Measurements from ENCODE around the gene LSP1. TPM values are rescaled to one million over a fixed set of nuclear protein-coding genes. Genes with fewer than 3 reads are reported as not detected.

The LSP1 gene
- total RNA-seq, 3 donors from 2014 or later: 21.4 to 36.0 (median 23.6) TPM

- Histone ChIP-seq H3K27me3 (no peaks in the 10 kb centered on the region), H3K27ac (no peak overlapping the region), H3K36me3 (no peaks in the 10 kb centered on the region), H3K4me3 (no peak overlapping the region), H3K9me3 (no peaks in the 10 kb centered on the region), H3K4me1 (no peaks in the 10 kb centered on the region)
- TF ChIP-seq CTCF (IDR thresholded peaks at IDR 0.05) (no peak), POLR2A (IDR thresholded peaks at IDR 0.05) (no peak), POLR2AphosphoS5 (IDR thresholded peaks at IDR 0.05) (no peak)
- intact Hi-C loops (cut with DNase I; ENCODE audit: low total_unique reads): no loop called here
- no peak for DNase-seq (ENCODE audit: low spot score in 2 of 2)
These were observed 2.3 kb downstream of the LSP1 start for GRCh38 chr11:1854949-1855885.

GRCh38 chr11:1855886-1856265 is 3.0 kb downstream of the LSP1 start:
- no peak for DNase-seq (ENCODE audit: low spot score in 2 of 2)
- intact Hi-C loops (cut with DNase I; ENCODE audit: low total_unique reads): no loop called here

GRCh38 chr11:1856306-1857005 is 3.6 kb downstream of the LSP1 start:
- intact Hi-C loops (cut with DNase I; ENCODE audit: low total_unique reads): no loop called here
- H3K9me3 ChIP-seq: no peaks in the 10 kb centered on the region
- no peaks in the 10 kb centered on the region for H3K36me3 ChIP-seq
- no peaks in the 10 kb centered on the region for H3K27me3 ChIP-seq
- H3K4me1 ChIP-seq: no peaks in the 10 kb centered on the region
- DNase-seq (ENCODE audit: low spot score in 2 of 2): no peak
- TF ChIP-seq CTCF (IDR thresholded peaks at IDR 0.05): no peak
- no peak for TF ChIP-seq POLR2AphosphoS5 (IDR thresholded peaks at IDR 0.05)
- no peak for TF ChIP-seq POLR2A (IDR thresholded peaks at IDR 0.05)
- H3K4me3 ChIP-seq: no peak overlapping the region
- no peak overlapping the region for H3K27ac ChIP-seq

More at GRCh38 chr11:1855886-1856265, 3.0 kb downstream of the LSP1 start:
- H3K9me3 ChIP-seq: no peaks in the 10 kb centered on the region
- no peak overlapping the region for H3K27ac ChIP-seq
- no peaks in the 10 kb centered on the region for H3K4me1 ChIP-seq
- no peaks in the 10 kb centered on the region for H3K27me3 ChIP-seq
- no peaks in the 10 kb centered on the region for H3K36me3 ChIP-seq
- H3K4me3 ChIP-seq: no peak overlapping the region
- TF ChIP-seq POLR2A (IDR thresholded peaks at IDR 0.05): no peak
- TF ChIP-seq POLR2AphosphoS5 (IDR thresholded peaks at IDR 0.05): no peak
- TF ChIP-seq CTCF (IDR thresholded peaks at IDR 0.05): no peak

DNA sequence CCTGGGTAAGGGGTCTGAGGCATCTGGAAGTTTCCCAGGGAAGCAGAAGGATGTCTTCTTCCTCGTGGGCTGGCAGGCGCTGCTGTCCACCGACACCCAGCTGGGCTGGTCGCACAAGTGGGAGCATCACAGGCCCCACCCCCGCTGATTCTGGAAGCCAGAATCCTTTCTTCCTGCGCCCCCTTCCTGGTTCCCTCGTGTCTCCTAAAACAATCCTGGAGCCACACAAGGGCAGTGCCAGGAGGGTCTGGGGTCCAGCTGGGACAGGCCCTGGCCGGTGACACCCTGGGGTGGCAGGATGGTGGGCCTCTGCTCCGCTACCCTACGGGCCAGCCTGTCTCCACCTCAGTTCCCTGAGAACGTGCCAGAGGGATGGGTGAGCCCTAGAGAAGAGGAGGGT is 4.2 kb downstream of the LSP1 start:
- Histone ChIP-seq H3K36me3 (no peaks in the 10 kb centered on the region), H3K9me3 (no peaks in the 10 kb centered on the region), H3K4me3 (no peak overlapping the region), H3K27ac (no peak overlapping the region), H3K27me3 (no peaks in the 10 kb centered on the region), H3K4me1 (no peaks in the 10 kb centered on the region)
- TF ChIP-seq POLR2A (IDR thresholded peaks at IDR 0.05): no peak
- no peak for TF ChIP-seq CTCF (IDR thresholded peaks at IDR 0.05)
- no peak for TF ChIP-seq POLR2AphosphoS5 (IDR thresholded peaks at IDR 0.05)
- no peak for DNase-seq (ENCODE audit: low spot score in 2 of 2)
- intact Hi-C loops (cut with DNase I; ENCODE audit: low total_unique reads): no loop called here

DNA sequence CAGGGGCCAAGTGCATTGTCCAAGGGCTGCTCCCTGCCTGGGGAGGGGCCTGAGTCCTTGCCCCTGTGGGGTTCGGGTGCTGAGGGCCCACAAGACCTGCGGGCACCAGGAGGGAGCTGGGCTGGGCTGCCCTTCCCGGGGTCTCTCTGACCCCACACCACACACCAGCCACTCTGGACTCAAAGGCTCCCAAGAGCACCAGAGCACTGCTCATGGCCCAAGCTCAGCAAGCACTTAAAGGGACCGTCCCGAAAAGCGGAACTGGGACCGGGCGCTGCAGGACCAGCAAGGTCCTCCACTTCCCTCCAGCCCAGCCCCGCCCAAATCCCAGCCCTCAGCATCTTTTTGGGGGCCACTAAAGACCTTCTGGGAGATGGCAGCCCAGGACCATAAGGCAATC is 5.3 kb downstream of the LSP1 start:
- Histone ChIP-seq H3K36me3 (no peaks in the 10 kb centered on the region), H3K4me1 (no peaks in the 10 kb centered on the region), H3K4me3 (no peak overlapping the region), H3K9me3 (no peaks in the 10 kb centered on the region), H3K27ac (no peak overlapping the region), H3K27me3 (no peaks in the 10 kb centered on the region)
- no peak for TF ChIP-seq POLR2AphosphoS5 (IDR thresholded peaks at IDR 0.05)
- TF ChIP-seq CTCF (IDR thresholded peaks at IDR 0.05): no peak
- TF ChIP-seq POLR2A (IDR thresholded peaks at IDR 0.05): no peak
- DNase-seq (ENCODE audit: low spot score in 2 of 2): no peak
- intact Hi-C loops (cut with DNase I; ENCODE audit: low total_unique reads): no loop called here
